Muscle layer of colon (tissue), 2 donors: ENCODE data around the gene SPTB.

Experiments
- H3K27ac ChIP-seq: one replicate; pipeline ENCODE4 v1.7.0; 2013; ENCODE audit warnings: low read depth, mild to moderate bottlenecking, low read length, moderate library complexity
- H3K27me3 ChIP-seq, 2 donors: one replicate each; pipeline ENCODE4 v1.7.0; 2013; ENCODE audit warnings: low read length in 2 of 2, mild to moderate bottlenecking in 2 of 2; ENCODE audit not compliant: insufficient read depth in 2 of 2, control insufficient read depth in 1 of 2
- H3K36me3 ChIP-seq: one replicate; pipeline ENCODE4 v1.7.0; 2013; ENCODE audit warnings: mild to moderate bottlenecking, low read length; ENCODE audit not compliant: insufficient read depth
- H3K4me1 ChIP-seq: one replicate; pipeline ENCODE4 v1.7.0; 2013; ENCODE audit warnings: mild to moderate bottlenecking, low read length; ENCODE audit not compliant: insufficient read depth
- H3K4me3 ChIP-seq, 2 donors: one replicate each; pipeline ENCODE4 v1.7.0; 2013; ENCODE audit warnings: low read length in 2 of 2, low read depth in 1 of 2, mild to moderate bottlenecking in 1 of 2, moderate library complexity in 1 of 2
- H3K9ac ChIP-seq: one replicate; pipeline ENCODE4 v1.7.0; 2013; ENCODE audit warnings: low read length
- H3K9me3 ChIP-seq: one replicate; pipeline ENCODE4 v1.7.0; 2013; ENCODE audit warnings: mild to moderate bottlenecking, low read length
- donor health status: abdominal sarcoma.
- donor health status: Adenocarcinoma of cecum.

The SPTB gene

DNA sequence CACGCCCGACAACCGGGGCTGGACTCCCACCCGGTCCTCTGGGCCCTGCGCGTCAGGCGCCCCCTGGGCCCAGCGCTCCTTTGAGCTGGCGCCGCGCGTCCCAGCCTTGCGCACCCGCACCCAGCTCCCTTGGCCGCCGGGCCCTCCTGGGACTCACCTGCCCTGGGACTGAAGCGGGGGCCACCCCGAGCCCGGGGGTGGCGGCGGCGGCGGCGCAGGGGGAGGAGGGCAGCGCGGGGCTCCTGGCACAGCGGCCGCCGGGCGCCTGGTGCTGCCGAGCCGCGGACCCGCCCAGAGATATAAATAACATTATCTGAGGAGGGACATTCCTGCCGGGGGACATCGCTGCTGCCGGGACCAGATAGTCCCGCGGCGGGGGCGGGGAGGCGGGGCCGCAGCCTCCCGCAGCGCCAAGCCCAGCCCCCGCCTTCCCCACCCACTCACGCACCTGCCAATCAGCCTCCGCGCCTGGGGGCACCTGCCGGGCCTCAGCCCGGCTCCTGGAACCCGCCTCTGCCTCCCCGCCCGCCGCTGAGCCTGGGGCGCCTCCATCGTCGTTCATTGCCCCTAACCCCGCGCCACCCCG, at the start of gene SPTB:
Gene SPTB (minus strand): TSS at position 273 of the 586 bp plus-strand sequence. CDS start 56,813 bp downstream, outside the sequence.
- H3K4me3 ChIP-seq = peak within 1 kb of the TSS; percentile 33 to 55
- H3K27me3 ChIP-seq = peaks cover 19 to 24% of the 10 kb centered on the region in 2 donors
- H3K27ac ChIP-seq = no peak within 1 kb of the TSS

DNA sequence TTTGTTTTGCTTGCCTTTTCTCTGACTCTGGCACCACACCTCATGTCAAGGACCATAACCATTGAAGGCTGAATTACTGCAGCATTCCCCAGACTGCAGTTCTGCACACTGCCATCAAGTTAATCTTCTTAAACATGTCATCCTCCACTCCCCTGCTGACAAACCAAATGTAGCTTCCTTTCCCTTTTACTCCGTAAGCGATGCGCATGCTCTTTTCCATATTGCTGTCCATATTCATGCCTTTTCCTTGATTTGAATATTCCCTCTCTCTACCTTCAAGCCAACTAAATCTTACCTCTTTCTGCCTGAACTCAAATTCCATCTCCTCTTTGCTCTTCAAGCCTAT, 49.3 kb upstream of the SPTB start:
- Histone ChIP-seq H3K9ac (no peak overlapping the region), H3K36me3 (peaks cover 74% of the 10 kb centered on the region), H3K27ac (no peak overlapping the region), H3K4me3 (no peak overlapping the region), H3K27me3 (no peaks in the 10 kb centered on the region), H3K9me3 (no peaks in the 10 kb centered on the region), H3K4me1 (peaks cover 21% of the 10 kb centered on the region)

More for the DNA sequence above, at the start of gene SPTB:
- Histone ChIP-seq H3K36me3 (no peaks in the 10 kb centered on the region), H3K9ac (no peak within 1 kb of the TSS), H3K4me1 (no peaks in the 10 kb centered on the region), H3K9me3 (no peaks in the 10 kb centered on the region)

DNA sequence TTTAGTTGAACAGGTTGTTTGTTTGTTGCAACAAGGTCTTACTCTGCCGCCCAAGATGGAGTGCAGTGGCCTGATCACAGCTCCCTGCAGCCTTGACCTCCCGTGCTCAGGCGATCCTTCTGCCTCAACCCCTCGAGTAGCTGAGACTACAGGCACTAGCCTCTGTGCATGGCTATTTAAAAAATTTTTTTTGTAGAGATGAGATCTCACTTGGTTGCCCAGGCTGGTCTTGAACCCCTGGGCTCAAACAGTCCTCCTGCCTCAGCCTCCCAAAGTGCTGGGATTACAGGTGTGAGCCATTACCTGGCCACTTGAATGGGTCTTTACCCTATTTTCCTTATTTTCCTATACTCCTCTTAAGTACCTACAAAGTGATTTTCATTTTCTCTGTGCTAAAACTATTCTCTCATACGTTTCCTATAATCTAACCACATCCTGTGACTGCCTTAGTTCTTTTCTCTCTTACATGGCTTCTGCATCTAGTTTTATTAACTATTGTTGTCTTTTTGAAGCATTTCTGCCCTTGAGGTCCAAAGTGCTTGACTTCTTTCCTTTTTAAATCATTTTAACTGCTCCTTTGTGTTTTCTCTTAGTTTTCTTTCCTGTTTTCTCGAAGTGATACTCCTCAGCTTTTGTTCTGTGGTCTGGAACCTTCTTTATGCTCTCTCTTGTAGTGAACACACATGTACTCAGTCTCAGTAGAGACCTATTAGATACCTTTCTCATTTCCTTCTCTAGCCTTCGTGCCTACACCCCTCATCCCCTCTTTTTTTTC, 48.7 kb upstream of the SPTB start:
- peaks cover 21% of the 10 kb centered on the region for H3K4me1 ChIP-seq
- no peak overlapping the region for H3K27ac ChIP-seq
- no peaks in the 10 kb centered on the region for H3K27me3 ChIP-seq
- no peak overlapping the region for H3K4me3 ChIP-seq
- peaks cover 72% of the 10 kb centered on the region for H3K36me3 ChIP-seq
- no peaks in the 10 kb centered on the region for H3K9me3 ChIP-seq
- H3K9ac ChIP-seq = no peak overlapping the region

DNA sequence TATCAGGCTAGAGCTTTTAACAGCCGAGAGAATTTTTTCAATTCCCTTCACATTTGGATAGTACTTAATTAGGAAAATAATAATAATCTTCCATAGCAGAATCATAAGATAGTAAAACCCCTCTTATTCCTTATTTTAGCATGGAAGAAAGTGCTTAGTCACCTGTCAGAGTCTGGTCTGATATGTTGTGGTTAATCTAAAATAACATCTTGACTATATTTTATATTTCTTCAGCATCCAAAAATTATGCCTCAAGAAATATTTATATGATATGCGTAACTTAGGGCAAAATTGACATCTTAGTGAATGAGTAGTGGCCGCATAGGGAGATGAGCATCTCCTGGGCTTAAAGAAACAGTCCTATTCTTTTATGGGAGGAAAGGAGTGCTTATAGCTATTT, 47.3 kb upstream of the SPTB start:
- no peak overlapping the region for H3K9ac ChIP-seq
- no peak overlapping the region for H3K4me3 ChIP-seq
- no peaks in the 10 kb centered on the region for H3K9me3 ChIP-seq
- H3K27ac ChIP-seq = no peak overlapping the region
- H3K4me1 ChIP-seq = peaks cover 21% of the 10 kb centered on the region
- peaks cover 58% of the 10 kb centered on the region for H3K36me3 ChIP-seq
- no peaks in the 10 kb centered on the region for H3K27me3 ChIP-seq

DNA sequence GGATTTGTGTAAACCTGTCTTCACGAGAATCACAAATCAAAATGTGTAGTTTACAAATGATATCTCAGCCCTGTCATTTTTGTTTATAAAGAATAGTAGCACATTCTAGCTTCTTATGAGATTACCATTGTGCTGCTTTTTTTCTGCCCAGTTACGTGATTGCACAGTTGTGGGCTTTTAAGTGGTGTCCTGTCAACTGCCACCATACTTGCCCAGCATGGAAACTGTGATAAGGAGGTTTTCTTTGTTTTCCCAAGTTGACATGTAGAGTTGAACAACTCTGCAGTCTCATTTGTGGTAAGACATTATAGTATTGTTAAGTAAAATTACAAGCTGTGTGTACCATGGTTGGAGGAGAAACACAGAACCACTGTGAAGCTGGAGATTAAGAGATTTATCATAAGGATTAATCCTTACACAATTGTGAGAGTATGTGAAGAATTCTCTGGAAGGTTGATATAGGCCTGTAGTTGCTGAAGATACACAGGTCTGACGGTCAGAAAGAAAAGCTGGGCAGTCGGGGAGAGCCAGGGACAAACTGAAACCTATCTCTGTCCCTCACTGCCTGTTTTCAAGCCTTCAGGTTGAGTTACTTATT, 46.8 kb upstream of the SPTB start:
- Histone ChIP-seq H3K27ac (no peak overlapping the region), H3K36me3 (peaks cover 54% of the 10 kb centered on the region)

DNA sequence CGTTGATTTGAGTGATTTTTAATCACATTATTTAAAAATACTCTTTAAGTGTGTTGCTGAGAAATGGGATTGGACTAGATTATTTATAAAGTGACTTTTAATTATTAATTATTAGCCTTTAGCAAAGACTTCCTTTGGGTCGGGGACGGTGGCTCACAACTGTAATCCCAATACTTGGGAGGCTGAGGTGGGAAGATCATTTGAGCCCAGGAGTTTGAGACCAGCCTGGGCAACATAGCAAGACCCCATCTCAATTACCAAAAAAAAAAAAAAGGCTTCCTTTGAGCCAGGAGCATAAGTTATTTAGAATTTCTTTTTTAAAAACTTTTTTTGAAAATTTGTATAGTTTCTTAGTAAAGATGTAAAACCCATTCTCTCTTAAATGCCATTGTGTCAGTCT, 43.3 kb upstream of the SPTB start:
- no peaks in the 10 kb centered on the region for H3K27me3 ChIP-seq
- no peak overlapping the region for H3K9ac ChIP-seq

More for the DNA sequence above, 46.8 kb upstream of the SPTB start:
- Histone ChIP-seq H3K4me3 (no peak overlapping the region), H3K27me3 (no peaks in the 10 kb centered on the region), H3K9ac (no peak overlapping the region), H3K9me3 (no peaks in the 10 kb centered on the region), H3K4me1 (peaks cover 21% of the 10 kb centered on the region)

DNA sequence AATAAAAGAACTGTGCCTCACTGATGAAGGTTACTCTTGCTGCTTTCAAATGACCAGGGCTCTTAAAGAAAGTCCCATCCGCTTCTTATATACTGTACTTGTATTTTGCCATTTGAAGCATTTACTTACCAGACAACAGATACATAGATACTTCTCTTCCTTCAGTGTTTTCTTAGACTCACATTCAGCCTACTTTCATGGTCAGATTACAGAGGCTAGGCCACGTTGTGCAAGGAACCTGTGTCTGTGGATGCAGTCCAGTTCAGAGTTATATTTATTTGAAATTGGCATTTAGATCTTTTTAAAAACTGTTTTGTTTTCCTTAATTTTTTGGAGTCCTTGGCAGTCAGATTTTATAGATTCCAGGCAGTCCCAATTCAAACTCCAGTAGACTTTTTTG, 40.8 kb upstream of the SPTB start:
- H3K27ac ChIP-seq = no peak overlapping the region
- no peaks in the 10 kb centered on the region for H3K9me3 ChIP-seq
- peaks cover 17% of the 10 kb centered on the region for H3K36me3 ChIP-seq
- H3K4me3 ChIP-seq = no peak overlapping the region
- H3K4me1 ChIP-seq = peaks cover 7% of the 10 kb centered on the region
- H3K9ac ChIP-seq = no peak overlapping the region
- no peaks in the 10 kb centered on the region for H3K27me3 ChIP-seq

More for the DNA sequence above, 43.3 kb upstream of the SPTB start:
- Histone ChIP-seq H3K36me3 (peaks cover 33% of the 10 kb centered on the region), H3K27ac (no peak overlapping the region), H3K4me1 (no peaks in the 10 kb centered on the region), H3K4me3 (no peak overlapping the region), H3K9me3 (no peaks in the 10 kb centered on the region)

DNA sequence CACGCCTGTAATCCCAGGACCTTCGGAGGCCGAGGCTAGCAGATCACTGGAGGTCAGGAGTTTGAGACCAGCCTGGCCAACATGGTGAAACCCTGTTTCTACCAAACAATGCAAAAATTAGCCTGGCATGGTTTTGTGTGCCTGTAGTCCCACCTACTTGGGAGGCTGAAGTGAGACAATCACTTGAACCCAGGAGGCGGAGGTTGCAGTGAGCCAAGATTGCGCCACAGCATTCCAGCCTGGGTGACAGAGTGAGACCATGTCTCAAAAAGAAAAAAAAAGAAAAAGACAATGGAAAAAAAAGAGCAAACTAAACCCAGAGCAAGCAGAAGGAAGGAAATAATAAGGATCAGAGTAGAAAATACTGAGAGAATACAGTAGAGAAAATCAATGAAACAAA, 39.9 kb upstream of the SPTB start:
- H3K4me3 ChIP-seq = no peak overlapping the region
- H3K9me3 ChIP-seq = no peaks in the 10 kb centered on the region
- peaks cover 9% of the 10 kb centered on the region for H3K36me3 ChIP-seq
- no peak overlapping the region for H3K9ac ChIP-seq
- no peak overlapping the region for H3K27ac ChIP-seq
- peaks cover 13% of the 10 kb centered on the region for H3K4me1 ChIP-seq
- no peaks in the 10 kb centered on the region for H3K27me3 ChIP-seq

DNA sequence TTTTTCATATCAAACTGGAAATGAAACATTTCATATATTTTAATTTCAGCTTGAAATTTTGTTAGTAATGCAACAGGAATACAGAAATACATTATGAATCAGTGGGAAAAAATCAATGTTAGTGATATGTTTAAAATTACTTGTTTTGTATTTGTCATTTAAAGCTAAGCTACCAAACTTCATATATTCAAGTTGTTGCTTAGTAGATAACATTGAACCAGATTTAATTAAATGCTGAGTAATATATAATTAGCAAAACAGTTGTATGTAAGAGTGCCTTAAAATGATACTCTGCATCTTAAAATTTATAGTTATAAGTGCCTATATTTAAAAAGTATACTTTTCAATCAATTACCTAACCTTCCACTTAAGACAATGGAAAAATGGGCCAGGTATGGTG, 39.5 kb upstream of the SPTB start:
- peaks cover 5% of the 10 kb centered on the region for H3K36me3 ChIP-seq
- H3K9me3 ChIP-seq = no peaks in the 10 kb centered on the region
- no peaks in the 10 kb centered on the region for H3K27me3 ChIP-seq
- no peak overlapping the region for H3K9ac ChIP-seq
- H3K27ac ChIP-seq = no peak overlapping the region
- H3K4me3 ChIP-seq = no peak overlapping the region
- H3K4me1 ChIP-seq = peaks cover 13% of the 10 kb centered on the region

DNA sequence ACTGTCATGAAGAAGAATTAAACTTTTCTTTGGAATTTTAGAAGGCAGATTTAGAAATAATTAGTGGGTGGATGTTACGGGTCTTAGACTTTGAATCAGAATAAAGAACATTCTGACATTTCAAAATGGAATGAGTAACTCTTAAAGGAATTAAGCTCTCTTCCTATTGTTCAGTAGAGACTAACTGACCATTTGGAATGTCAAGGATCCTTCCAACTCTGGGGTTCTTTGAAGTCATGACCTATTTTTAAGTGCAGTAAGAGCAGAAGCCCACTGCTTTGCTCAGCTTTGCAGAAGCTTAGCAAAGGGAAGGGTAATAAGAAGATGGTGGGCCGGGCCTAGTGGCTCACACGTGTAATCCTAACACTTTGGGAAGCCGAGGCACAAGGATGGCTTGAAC, 38.5 kb upstream of the SPTB start:
- H3K36me3 ChIP-seq = no peaks in the 10 kb centered on the region
- no peaks in the 10 kb centered on the region for H3K9me3 ChIP-seq
- H3K4me3 ChIP-seq = no peak overlapping the region
- H3K4me1 ChIP-seq = peaks cover 13% of the 10 kb centered on the region
- H3K27ac ChIP-seq = no peak overlapping the region
- H3K9ac ChIP-seq = no peak overlapping the region
- H3K27me3 ChIP-seq = no peaks in the 10 kb centered on the region

DNA sequence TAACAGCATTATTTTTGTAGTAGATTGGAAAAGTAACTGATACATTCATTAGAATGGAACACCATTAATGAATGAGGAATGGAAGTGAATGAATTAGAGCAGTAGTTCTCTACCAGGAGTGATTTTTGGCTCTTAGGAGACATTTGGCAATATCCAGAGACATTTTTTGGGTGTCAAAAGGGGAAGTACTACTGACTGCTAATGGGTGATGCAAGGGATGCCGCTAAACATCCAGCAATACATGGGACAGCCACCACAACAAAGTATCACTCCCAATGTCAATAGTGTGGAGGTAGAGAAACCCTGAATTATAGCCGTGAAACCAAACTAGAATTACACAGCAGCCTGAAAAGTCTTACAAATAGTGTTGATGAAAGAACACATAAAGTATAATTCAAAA, 36.1 kb upstream of the SPTB start:
- H3K36me3 ChIP-seq = no peaks in the 10 kb centered on the region
- no peaks in the 10 kb centered on the region for H3K27me3 ChIP-seq
- H3K9me3 ChIP-seq = no peaks in the 10 kb centered on the region
- no peak overlapping the region for H3K9ac ChIP-seq
- no peak overlapping the region for H3K4me3 ChIP-seq
- H3K4me1 ChIP-seq = peaks cover 13% of the 10 kb centered on the region
- no peak overlapping the region for H3K27ac ChIP-seq
